Uterus (tissue), 4 donors: ENCODE measurements around the gene VASH2. TPM values are rescaled to one million over a fixed set of nuclear protein-coding genes. Genes with fewer than 3 reads are reported as not detected.

Experiments used
- DNase-seq, 2 donors: peaks; one replicate each; pipeline ENCODE4 v3.0.0-alpha.2; 2019 to 2020
- H3K27ac ChIP-seq, 2 donors: fragments of 200-600 bp; sonication (generic); 1 replicate in 1 of 2; 2 replicates in 1 of 2; pipeline ENCODE4 v1.5.1; 2016 to 2018
- H3K27me3 ChIP-seq, 2 donors: fragments of 200-600 bp; sonication (generic); one replicate each; pipeline ENCODE4 v1.5.1; 2018 to 2019; ENCODE audit warnings: control low read depth in 1 of 2
- H3K36me3 ChIP-seq, 2 donors: fragments of 200-600 bp; sonication (generic); one replicate each; pipeline ENCODE4 v1.5.1; 2019; ENCODE audit warnings: control low read depth in 1 of 2
- H3K4me1 ChIP-seq, 2 donors: fragments of 200-600 bp; sonication (generic); one replicate each; pipeline ENCODE4 v1.5.1; 2018 to 2019; ENCODE audit warnings: control low read depth in 1 of 2
- H3K4me3 ChIP-seq, 2 donors: fragments of 200-600 bp; sonication (generic); 1 replicate in 1 of 2; 2 replicates in 1 of 2; pipeline ENCODE4 v1.5.1; 2018 to 2019; ENCODE audit warnings: mild to moderate bottlenecking in 1 of 2
- H3K9me3 ChIP-seq, 2 donors: fragments of 200-600 bp; sonication (generic); one replicate each; pipeline ENCODE4 v1.5.1; 2019; ENCODE audit warnings: control low read depth in 1 of 2
- POLR2A ChIP-seq, 2 donors: fragments of 450-650 bp; IDR thresholded peaks; one replicate each; pipeline ENCODE4 v1.6.1; 2016; ENCODE audit warnings: antibody characterized with exemption in 2 of 2, mild to moderate bottlenecking in 1 of 2, moderate library complexity in 1 of 2
- intact Hi-C: fragments of 100-400 bp; cut with DNase I; formaldehyde crosslinking; loops from one replicate; pipeline ENCODE4 v1.15.1; 2023; ENCODE audit warnings: low total_unique reads
- total RNA-seq, 4 donors: library from RNA; depleted of rRNA in 3 of 4; stranded (reverse); fragments of >200 nt in 3 of 4; gene quantifications; one replicate each; pipeline versions ENCODE4 v1.1.0 to v1.2.4, GENCODE V29; 2014 to 2023
- TF ChIP-seq, protein P1 (sequence below), 4 experiments: fragments of 200-600 bp in 2 of 4; fragments of 450-650 bp in 2 of 4; sonication (generic) in 2 of 4; IDR thresholded peaks; one replicate each; pipeline ENCODE4 v1.5.1; 2016 to 2019; ENCODE audit warnings: antibody characterized with exemption in 4 of 4, mild to moderate bottlenecking in 2 of 4, moderate library complexity in 1 of 4
- donor health status: DM: yes; HTN: yes; CAD: no.

The VASH2 gene
- total RNA-seq, 4 donors from 2014 or later: under 0.01 to 17.2 (median 1.1) TPM

GRCh38 chr1:212930986-212931678 lies 19.2 kb upstream of the VASH2 start:
- Histone ChIP-seq H3K27me3 (no peaks in the 10 kb centered on the region), H3K9me3 (no peaks in the 10 kb centered on the region), H3K27ac (no peak overlapping the region), H3K36me3 (no peaks in the 10 kb centered on the region), H3K4me1 (no peaks in the 10 kb centered on the region), H3K4me3 (no peak overlapping the region)
- TF ChIP-seq, protein P1, sequence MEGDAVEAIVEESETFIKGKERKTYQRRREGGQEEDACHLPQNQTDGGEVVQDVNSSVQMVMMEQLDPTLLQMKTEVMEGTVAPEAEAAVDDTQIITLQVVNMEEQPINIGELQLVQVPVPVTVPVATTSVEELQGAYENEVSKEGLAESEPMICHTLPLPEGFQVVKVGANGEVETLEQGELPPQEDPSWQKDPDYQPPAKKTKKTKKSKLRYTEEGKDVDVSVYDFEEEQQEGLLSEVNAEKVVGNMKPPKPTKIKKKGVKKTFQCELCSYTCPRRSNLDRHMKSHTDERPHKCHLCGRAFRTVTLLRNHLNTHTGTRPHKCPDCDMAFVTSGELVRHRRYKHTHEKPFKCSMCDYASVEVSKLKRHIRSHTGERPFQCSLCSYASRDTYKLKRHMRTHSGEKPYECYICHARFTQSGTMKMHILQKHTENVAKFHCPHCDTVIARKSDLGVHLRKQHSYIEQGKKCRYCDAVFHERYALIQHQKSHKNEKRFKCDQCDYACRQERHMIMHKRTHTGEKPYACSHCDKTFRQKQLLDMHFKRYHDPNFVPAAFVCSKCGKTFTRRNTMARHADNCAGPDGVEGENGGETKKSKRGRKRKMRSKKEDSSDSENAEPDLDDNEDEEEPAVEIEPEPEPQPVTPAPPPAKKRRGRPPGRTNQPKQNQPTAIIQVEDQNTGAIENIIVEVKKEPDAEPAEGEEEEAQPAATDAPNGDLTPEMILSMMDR (IDR thresholded peaks at IDR 0.05): no peak
- TF ChIP-seq POLR2A (IDR thresholded peaks at IDR 0.05): no peak
- no peak for DNase-seq
- intact Hi-C loops: no loop called here

GRCh38 chr1:212933815-212934471 lies 16.4 kb upstream of the VASH2 start:
- Histone ChIP-seq H3K27me3 (no peaks in the 10 kb centered on the region), H3K36me3 (no peaks in the 10 kb centered on the region), H3K4me1 (no peaks in the 10 kb centered on the region), H3K27ac (no peak overlapping the region), H3K4me3 (no peak overlapping the region), H3K9me3 (no peaks in the 10 kb centered on the region)
- no peak for DNase-seq
- TF ChIP-seq, protein P1 (IDR thresholded peaks at IDR 0.05): no peak
- no peak for TF ChIP-seq POLR2A (IDR thresholded peaks at IDR 0.05)
- intact Hi-C loops: no loop called here

GRCh38 chr1:212935387-212935981 lies 14.9 kb upstream of the VASH2 start:
- Histone ChIP-seq H3K27me3 (no peaks in the 10 kb centered on the region), H3K4me1 (no peaks in the 10 kb centered on the region), H3K27ac (no peak overlapping the region), H3K4me3 (no peak overlapping the region), H3K36me3 (no peaks in the 10 kb centered on the region), H3K9me3 (no peaks in the 10 kb centered on the region)
- TF ChIP-seq, protein P1 (IDR thresholded peaks at IDR 0.05): no peak
- DNase-seq: no peak
- intact Hi-C loops: no loop called here

DNA sequence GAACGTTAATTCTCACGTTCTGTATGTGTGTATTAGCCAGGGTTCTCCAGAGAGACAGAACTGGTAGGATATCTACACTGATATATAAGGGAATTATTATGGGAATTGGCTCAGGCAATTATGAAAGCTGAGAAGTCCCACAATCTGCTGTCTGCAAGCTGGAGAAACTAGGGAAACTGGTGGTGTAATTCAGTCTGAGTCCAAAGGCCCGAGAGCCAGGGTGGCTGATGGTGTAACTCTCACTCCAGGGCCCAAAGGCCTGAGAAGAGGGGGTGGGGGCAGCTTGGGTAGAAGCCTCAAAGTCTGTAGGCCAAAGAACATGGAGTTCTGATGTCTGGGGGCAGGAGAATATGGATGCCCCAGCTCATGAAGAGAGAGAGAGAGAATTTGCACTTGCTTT lies 13.3 kb upstream of the VASH2 start:
- no peak overlapping the region for H3K27ac ChIP-seq
- no peaks in the 10 kb centered on the region for H3K27me3 ChIP-seq
- intact Hi-C loops: no loop called here
- H3K4me1 ChIP-seq: no peaks in the 10 kb centered on the region
- H3K9me3 ChIP-seq: no peaks in the 10 kb centered on the region
- TF ChIP-seq, protein P1 (IDR thresholded peaks at IDR 0.05): no peak
- TF ChIP-seq POLR2A (IDR thresholded peaks at IDR 0.05): no peak
- no peaks in the 10 kb centered on the region for H3K36me3 ChIP-seq
- no peak overlapping the region for H3K4me3 ChIP-seq
- no peak for DNase-seq

DNA sequence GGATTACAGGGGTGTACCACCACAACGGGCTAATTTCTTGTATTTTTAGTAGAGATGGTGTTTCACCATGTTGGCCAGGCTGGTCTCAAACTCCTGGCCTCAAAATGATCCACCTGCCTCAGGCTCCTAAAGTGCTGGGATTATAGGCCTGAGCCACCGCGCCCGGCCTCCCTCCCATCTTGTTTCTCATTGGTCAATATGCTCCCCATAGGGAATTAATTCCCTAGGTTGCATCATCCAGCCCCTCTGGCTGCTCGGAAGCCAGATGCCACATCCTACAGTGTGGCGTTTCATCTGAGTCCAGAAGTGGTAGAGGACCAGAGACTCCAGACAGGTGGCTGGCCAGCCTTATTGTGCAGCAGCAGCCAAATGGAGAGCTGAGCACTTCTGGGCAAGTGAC lies 11.5 kb upstream of the VASH2 start:
- TF ChIP-seq POLR2A (IDR thresholded peaks at IDR 0.05): no peak
- TF ChIP-seq, protein P1 (IDR thresholded peaks at IDR 0.05): no peak
- Histone ChIP-seq H3K27me3 (no peaks in the 10 kb centered on the region), H3K4me3 (no peak overlapping the region), H3K9me3 (no peaks in the 10 kb centered on the region), H3K27ac (no peak overlapping the region), H3K36me3 (no peaks in the 10 kb centered on the region), H3K4me1 (no peaks in the 10 kb centered on the region)
- intact Hi-C loops: no loop called here
- DNase-seq: no peak
